ENCODE measurements around the gene FBXO27. TPM values are rescaled to one million over a fixed set of nuclear protein-coding genes. Genes with fewer than 3 reads are reported as not detected.
"Not testable (repeated sequence)": the region's sequence is repeated elsewhere in the genome, so short reads cannot be mapped to it uniquely, and the experiment has no call there.

Gene FBXO27
- total RNA-seq, 2 donors from 2014 or later: 5.1 to 7.2 TPM

DNA sequence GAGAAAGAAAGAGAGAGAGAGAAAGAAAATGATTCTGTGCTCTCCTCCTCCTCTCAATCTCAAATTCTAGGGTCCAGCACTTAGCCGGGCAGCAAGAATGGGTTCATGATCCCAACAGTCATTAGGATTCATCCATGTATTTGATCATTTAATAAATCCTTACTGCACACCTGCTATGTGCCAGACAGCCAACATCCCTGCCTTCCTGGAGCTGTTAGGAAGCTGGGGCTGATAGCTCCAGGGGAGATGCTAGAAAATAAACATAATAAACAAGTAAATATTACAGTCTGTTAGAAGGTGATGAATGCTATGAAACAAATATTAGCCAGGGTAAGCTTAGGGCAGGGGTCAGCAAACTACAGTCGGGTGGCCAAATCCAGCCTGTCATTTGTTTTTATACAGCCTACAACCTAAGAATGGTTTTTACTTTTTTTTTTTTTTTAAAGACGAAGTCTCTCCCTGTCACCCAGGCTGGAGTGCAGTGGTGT lies 41.9 kb upstream of the FBXO27 start:
- Histone ChIP-seq H3K27ac (no peak overlapping the region), H3K4me3 (no peak overlapping the region), H3K36me3 (no peaks in the 10 kb centered on the region), H3K27me3 (no peaks in the 10 kb centered on the region), H3K4me1 (no peaks in the 10 kb centered on the region), H3K9me3 (no peaks in the 10 kb centered on the region)
- no peak for DNase-seq (ENCODE audit: low spot score)
- TF ChIP-seq, protein P1, sequence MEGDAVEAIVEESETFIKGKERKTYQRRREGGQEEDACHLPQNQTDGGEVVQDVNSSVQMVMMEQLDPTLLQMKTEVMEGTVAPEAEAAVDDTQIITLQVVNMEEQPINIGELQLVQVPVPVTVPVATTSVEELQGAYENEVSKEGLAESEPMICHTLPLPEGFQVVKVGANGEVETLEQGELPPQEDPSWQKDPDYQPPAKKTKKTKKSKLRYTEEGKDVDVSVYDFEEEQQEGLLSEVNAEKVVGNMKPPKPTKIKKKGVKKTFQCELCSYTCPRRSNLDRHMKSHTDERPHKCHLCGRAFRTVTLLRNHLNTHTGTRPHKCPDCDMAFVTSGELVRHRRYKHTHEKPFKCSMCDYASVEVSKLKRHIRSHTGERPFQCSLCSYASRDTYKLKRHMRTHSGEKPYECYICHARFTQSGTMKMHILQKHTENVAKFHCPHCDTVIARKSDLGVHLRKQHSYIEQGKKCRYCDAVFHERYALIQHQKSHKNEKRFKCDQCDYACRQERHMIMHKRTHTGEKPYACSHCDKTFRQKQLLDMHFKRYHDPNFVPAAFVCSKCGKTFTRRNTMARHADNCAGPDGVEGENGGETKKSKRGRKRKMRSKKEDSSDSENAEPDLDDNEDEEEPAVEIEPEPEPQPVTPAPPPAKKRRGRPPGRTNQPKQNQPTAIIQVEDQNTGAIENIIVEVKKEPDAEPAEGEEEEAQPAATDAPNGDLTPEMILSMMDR (IDR thresholded peaks at IDR 0.05): no peak

DNA sequence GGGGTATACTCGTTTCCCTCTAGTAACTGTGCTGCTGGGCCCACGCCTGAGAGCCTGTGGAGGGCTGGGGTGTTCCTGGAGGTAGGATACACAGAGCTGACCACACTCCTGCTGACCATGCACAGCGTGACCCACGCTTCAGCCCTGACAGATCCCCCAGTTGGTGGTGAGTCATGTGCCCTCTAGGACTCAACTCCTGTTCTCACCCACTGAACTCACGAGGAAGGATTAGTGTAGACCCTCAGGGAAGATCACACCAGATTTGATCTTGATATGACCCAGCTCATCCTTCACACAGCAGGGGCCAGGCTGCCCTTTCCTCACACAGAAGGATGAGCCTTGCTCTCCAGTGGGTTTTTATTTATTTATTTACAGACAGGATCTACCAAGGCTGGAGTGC lies 38.5 kb upstream of the FBXO27 start:
- Histone ChIP-seq H3K36me3 (no peaks in the 10 kb centered on the region), H3K27ac (no peak overlapping the region), H3K27me3 (no peaks in the 10 kb centered on the region), H3K4me3 (no peak overlapping the region), H3K4me1 (no peaks in the 10 kb centered on the region), H3K9me3 (no peaks in the 10 kb centered on the region)
- TF ChIP-seq, protein P1 (IDR thresholded peaks at IDR 0.05): no peak
- no peak for DNase-seq (ENCODE audit: low spot score)

DNA sequence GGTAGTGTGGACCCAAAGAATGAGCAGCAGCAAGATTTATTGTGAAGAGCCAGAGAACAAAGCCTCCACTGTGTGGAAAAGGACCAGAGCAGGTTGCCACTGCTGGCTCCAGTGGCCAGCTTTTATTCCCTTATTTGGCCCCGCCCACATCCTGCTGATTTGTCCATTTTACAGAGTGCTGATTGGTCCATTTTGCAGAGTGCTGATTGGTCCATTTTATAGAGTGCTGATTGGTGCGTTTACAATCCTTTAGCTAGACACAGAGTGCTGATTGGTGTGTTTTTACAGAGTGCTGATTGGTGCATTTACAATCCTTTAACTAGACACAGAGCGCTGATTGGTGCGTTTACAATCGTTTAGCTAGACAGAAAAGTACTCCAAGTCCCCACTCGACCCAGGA lies 35.9 kb upstream of the FBXO27 start:
- not testable (repeated sequence) for H3K27me3 ChIP-seq; DNase-seq (ENCODE audit: low spot score); H3K36me3 ChIP-seq; H3K27ac ChIP-seq; H3K4me1 ChIP-seq; H3K9me3 ChIP-seq; H3K4me3 ChIP-seq

DNA sequence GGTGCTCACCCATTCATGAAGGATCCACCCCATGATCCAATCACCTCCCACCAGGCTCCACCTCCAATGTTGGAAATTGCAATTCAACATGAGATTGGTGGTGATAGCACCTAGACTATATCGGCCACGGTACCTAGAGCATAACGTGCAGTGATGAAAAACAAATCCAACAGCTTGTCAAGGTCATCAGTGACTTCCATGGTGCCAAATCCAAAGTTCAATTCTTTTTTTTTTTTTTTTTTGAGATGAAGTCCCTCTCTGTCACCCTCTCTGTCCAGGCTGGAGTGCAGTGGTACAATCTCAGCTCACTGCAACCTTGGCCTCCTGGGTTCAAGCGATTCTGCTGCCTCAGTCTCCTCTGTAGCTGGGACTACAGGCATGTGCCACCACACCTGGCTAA lies 34.8 kb upstream of the FBXO27 start:
- Histone ChIP-seq H3K36me3 (no peaks in the 10 kb centered on the region), H3K9me3 (no peaks in the 10 kb centered on the region), H3K27ac (no peak overlapping the region), H3K27me3 (no peaks in the 10 kb centered on the region), H3K4me3 (no peak overlapping the region), H3K4me1 (no peaks in the 10 kb centered on the region)
- DNase-seq (ENCODE audit: low spot score): no peak
- TF ChIP-seq, protein P1 (IDR thresholded peaks at IDR 0.05): no peak

DNA sequence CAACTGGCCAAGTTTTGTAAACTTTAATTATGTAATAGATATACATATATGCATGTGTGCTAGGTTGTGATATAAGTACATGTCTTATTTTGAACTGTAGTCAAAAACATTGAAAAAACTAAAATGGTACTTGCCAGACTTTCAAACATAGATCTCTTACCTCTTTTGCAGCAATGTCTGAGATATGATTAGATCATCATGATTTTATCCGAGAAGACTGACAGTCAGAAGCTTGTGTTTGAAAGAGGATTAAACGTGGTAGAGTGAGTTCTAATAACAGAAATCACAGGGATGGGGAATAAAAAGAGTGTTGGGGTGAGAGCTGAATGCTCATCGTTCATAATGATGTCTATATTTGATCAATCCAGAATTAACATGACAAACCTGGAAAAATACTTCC lies 33.6 kb upstream of the FBXO27 start:
- no peak overlapping the region for H3K27ac ChIP-seq
- no peak for DNase-seq (ENCODE audit: low spot score)
- no peaks in the 10 kb centered on the region for H3K4me1 ChIP-seq
- H3K36me3 ChIP-seq: no peaks in the 10 kb centered on the region
- H3K27me3 ChIP-seq: no peaks in the 10 kb centered on the region
- no peak overlapping the region for H3K4me3 ChIP-seq
- H3K9me3 ChIP-seq: no peaks in the 10 kb centered on the region
- TF ChIP-seq, protein P1 (IDR thresholded peaks at IDR 0.05): no peak

DNA sequence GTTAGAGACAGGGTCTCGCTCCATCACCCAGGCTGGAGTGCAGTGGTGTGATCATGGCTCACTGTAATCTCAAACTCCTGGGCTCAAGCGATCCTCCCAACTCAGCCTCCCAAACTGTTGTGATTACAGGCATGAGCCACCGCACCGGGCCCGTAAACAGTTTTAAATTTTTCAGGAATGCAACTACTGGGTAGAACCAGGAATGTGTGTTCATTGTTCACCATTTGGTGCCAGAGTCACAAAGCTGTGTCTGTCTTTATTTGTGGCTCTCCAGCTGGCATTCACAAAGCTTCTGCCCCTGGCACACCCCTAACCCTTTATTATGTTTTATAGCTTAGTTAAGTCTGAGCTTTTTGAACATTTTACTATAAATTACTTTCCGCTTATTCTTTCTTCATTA lies 32.1 kb upstream of the FBXO27 start:
- no peak overlapping the region for H3K4me3 ChIP-seq
- H3K9me3 ChIP-seq: no peaks in the 10 kb centered on the region
- no peak overlapping the region for H3K27ac ChIP-seq
- DNase-seq (ENCODE audit: low spot score): no peak
- no peaks in the 10 kb centered on the region for H3K27me3 ChIP-seq
- TF ChIP-seq, protein P1 (IDR thresholded peaks at IDR 0.05): no peak
- no peaks in the 10 kb centered on the region for H3K4me1 ChIP-seq
- H3K36me3 ChIP-seq: no peaks in the 10 kb centered on the region
